AG04449 (cell line): Measurements from ENCODE around the gene GBGT1.

ENCODE experiments used
- CTCF ChIA-PET: fragments of 350-600 bp; formaldehyde crosslinking; extraction: SDS; loops from one replicate; lab custom pipeline; 2021; ENCODE audit warnings: antibody characterized with exemption; lab: Yijun Ruan, JAX
- POLR2A ChIA-PET: fragments of 400-600, 350-600 bp; formaldehyde crosslinking; extraction: SDS; loops from one replicate; lab custom pipeline; 2020; ENCODE audit warnings: antibody characterized with exemption, inconsistent platforms; lab: Yijun Ruan, JAX
- DNase-seq: peaks from one replicate; pipeline ENCODE4 v3.0.0-alpha.2; 2010; ENCODE audit warnings: low read depth, low spot score
- H3K4me3 ChIP-seq: 2 replicates; pipeline ENCODE4 v1.5.1; 2011; ENCODE audit warnings: low read depth, mild to moderate bottlenecking, control low read depth, low read length
- TF ChIP-seq, protein P1 (sequence below): IDR thresholded peaks from one replicate; pipeline ENCODE4 v1.5.1; 2011; ENCODE audit warnings: mild to moderate bottlenecking, moderate library complexity, low read length, control low read depth, inconsistent platforms; ENCODE audit not compliant: insufficient read depth; ENCODE audit errors: missing control alignments

The GBGT1 gene

DNA sequence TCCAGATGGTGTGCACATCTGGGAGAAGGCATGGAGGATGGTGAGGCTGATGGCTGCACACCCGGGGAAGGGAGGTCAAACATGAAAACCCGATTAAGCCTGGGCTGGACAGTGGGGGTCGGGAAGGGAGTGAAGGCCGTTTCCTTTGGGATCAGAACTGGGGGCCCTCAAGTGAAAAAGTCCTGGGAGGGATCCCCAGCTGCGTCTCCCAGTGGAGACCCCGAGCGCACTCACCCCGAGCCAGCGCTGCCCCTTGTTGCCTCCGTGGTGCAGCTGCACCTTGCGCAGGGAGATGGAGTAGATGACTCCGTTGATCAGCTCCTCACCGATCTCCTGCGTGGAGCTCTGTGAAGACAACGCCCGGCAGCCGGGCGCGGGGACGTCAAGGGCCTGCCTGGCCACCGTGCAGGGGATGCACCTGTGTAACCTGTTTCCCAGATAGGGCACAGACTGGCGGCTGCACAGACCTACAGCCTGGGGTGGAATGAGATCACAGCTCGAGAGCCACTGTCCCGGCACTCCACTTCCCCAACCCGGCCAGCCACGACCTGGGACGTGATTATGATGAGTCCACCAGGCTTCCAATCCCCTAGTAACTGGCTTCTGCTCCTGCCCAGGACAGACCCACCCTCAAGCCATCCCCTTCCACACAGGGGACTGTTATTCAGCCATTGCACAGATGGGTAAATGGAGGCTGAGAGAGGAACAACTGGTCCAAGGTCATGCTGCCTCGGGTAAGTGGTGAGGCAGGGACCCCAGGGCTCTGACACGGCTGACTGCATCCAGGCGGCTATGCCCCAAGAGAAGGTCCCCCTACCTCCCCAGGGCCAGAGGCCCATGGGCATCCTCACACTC lies 51.7 kb downstream of the GBGT1 start:
- DNase-seq, result no peak
- ChIA-PET POLR2A (no interaction called here), CTCF (interaction anchor here (1.1 to 30.1 kb wide), 5 partner anchors 7 to 72 kb away, joined by 3 to 739 read pairs (median 4); no protein-coding TSS in a partner anchor)
- TF ChIP-seq, protein P1, sequence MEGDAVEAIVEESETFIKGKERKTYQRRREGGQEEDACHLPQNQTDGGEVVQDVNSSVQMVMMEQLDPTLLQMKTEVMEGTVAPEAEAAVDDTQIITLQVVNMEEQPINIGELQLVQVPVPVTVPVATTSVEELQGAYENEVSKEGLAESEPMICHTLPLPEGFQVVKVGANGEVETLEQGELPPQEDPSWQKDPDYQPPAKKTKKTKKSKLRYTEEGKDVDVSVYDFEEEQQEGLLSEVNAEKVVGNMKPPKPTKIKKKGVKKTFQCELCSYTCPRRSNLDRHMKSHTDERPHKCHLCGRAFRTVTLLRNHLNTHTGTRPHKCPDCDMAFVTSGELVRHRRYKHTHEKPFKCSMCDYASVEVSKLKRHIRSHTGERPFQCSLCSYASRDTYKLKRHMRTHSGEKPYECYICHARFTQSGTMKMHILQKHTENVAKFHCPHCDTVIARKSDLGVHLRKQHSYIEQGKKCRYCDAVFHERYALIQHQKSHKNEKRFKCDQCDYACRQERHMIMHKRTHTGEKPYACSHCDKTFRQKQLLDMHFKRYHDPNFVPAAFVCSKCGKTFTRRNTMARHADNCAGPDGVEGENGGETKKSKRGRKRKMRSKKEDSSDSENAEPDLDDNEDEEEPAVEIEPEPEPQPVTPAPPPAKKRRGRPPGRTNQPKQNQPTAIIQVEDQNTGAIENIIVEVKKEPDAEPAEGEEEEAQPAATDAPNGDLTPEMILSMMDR, result no peak
- no peak overlapping the region for H3K4me3 ChIP-seq

DNA sequence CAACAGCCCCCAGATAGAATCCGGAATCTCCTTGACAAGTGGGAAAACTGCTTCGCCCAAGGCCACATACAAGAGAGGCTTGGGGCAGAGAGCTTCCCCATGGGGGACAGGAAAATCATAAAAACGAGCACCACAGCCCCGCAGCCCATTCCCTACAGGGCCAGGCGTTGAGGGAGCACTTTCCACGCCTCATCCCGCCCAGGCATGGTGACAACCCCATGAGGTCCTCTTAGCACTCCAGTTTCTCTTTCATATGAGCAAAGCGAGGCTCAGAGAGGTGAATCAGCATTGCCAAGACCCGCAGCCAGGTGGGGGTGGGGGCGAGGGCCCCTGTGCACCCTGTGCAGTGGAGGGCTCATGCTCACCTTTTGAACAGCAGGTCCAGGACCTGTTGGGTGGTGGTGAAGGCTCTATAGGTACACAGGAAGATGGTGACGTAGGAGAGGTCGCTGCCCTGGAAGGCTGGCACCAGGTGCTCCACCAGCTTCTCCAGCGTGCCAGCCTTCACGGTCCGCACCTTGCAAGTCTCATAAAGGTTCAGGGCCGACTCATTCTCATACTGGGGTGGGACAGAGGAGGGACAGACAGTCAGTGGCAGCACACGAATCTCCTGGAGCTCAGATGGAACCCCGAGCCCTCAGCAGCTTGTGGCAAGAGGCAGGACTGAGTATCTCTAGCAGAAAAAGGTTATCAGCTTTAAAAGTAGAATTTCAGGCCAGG lies 53.6 kb downstream of the GBGT1 start:
- TF ChIP-seq, protein P1, result no peak
- no peak overlapping the region for H3K4me3 ChIP-seq
- DNase-seq, result no peak
- ChIA-PET POLR2A (no interaction called here), CTCF (interaction anchor here (1.6 to 30.1 kb wide), 5 partner anchors 5 to 39 kb away, joined by 4 to 739 read pairs (median 139); no protein-coding TSS in a partner anchor)

DNA sequence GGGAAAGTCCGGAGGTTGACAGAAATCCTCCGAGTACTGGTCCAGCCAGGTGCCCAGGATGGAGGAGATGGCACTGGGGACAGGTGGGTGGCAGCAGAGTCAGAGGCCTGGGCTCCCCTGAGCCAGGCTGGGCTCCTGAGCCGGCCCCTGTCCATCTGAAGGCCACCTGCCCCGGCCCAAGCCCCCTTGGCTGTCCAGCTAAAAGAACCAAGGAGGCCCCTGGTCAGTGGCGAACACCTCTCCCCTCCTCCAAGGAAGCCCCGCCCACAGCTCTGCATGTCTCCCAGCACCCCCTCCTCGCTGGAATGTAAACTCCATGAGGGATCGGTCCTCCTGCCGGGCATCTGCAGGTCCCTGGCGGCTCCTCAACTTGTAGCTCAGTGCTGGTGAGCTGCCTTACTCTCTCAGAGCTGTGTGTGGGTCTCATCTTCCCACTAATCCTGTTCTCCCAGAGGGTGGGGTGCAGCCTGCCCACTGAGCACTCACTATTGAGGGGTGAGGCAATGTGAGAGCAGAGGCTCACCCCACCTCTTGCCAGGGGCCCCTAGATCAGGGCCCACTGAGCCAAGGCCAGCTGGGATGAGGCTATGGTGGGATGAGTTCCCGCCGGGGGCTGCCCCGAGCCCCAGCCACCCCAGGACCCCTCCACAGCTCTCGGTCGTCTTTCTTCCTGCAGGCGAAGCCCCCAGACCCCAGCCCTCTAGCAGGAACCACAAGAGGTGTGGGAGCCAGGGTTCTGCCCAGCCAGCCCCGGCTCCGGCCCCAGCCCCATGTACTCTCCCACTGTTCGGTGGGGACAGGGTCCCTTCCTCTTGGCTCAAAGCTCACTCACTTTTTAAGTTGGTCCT lies 54.7 kb downstream of the GBGT1 start:
- no peak for DNase-seq
- ChIA-PET POLR2A (no interaction called here), CTCF (interaction anchor here (1.0 to 30.1 kb wide), 5 partner anchors 6 to 40 kb away, joined by 3 to 739 read pairs (median 20); no protein-coding TSS in a partner anchor)
- no peak overlapping the region for H3K4me3 ChIP-seq
- TF ChIP-seq, protein P1, result no peak

DNA sequence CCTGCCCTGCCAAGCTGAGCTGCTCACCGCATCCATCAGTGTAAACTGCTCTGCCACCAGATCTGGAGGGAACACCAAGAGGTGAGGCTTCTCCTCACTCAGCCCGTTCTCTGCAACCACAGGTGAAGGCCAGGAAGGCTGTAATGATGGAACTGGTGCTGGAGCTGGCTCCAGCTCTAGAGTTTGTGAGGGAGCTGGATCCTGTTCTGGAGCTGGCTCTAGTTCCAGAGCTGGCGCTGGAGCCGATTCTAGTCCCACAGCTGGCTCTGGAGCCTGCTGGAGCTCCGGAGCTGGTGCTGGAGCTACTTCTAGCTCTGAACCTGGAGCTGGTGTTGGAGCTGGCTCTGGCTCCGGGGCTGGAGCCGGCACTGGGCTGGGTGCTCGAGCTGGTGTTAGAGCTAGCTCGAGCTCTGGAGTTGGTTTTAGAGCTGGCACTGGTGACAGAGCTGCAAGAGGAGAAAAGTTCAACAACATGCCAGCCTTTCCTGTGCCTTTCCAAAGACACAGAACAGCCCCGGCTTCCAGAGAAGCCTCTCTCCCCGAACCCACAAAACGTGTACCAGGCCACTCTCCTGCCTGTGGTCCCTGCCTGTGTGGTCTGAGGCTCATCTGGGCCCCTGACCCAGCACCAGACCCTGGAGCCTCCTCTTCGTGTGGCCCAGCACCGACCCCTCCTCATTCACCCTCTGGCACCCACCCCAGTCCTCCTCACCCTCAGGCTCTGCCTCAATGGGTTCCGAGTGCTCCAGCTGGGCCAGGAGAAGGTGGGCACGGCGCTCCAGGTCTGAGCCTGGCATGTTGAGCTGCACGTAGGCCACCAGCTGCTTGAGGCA lies 55.5 kb downstream of the GBGT1 start:
- no peak overlapping the region for H3K4me3 ChIP-seq
- POLR2A ChIA-PET, result no interaction called here
- TF ChIP-seq, protein P1, result no peak
- DNase-seq, result no peak
- CTCF ChIA-PET, result interaction anchor here (1.0 to 30.1 kb wide), 6 partner anchors 7 to 41 kb away, joined by 3 to 739 read pairs (median 12); no protein-coding TSS in a partner anchor

DNA sequence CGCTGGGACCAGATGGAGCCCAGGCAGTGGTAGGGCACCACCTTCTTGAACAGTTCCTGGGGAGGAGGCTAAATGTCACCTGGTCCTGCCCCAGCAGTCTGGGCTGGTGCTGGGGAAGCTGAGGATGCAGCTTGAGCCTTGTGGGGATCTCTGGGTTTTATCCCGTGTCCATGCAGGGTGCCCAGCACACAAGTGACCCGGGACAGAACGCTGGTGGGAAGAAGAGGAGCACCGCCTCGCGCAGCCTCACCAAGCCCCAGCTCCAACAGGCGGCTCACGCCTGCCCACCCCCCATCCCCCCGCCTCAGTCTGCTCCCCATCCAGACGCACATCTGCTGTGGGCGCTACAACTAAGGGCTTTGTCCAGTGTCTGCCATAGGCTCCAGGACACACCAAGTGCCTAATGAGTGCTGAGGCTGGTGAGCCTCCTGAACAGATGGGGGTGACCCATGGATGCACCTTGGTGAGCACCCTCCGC lies 56.4 kb downstream of the GBGT1 start:
- DNase-seq, result no peak
- CTCF ChIA-PET, result interaction anchor here (1.4 to 30.1 kb wide), 5 partner anchors 8 to 42 kb away, joined by 3 to 739 read pairs (median 20); no protein-coding TSS in a partner anchor
- H3K4me3 ChIP-seq, result no peak overlapping the region
- POLR2A ChIA-PET, result no interaction called here
- TF ChIP-seq, protein P1, result no peak
